Colon (tissue), 2 donors: ENCODE data around the gene ESCO1.

ENCODE experiments used
- FAIRE-seq: peaks from 2 replicates; lab custom pipeline; 2012; peaks lifted over from hg19 to GRCh38; lab: Jason Lieb, UNC
- donor health status: control.
- donor health status: control.

ESCO1 gene

DNA sequence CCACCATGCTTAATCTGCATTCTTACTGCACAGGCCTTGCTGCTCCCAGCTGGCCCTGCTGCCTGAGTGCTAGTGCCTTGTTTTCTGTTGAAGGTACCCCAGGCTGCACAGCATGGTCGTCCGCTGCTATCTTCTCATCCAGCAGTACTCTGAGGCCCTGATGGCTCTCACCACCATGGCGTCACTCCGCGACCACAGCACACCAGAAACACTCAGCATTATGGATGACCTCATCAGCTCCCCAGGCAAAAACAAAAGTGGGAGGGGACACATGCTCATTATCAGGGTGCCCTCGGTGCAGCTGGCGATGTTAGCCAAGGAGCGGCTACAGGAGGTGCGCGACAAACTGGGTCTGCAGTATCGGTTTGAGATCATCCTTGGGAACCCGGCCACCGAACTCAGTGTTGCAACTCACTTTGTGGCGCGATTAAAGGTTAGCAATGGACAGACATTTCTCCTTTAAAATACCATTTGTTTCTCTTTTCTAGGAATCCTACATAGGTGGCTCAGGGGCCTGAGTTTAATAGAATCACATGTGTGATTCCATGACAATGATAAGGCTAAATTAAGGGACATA is 110.5 kb downstream of the ESCO1 start:
- FAIRE-seq, result no peak

- no peak for FAIRE-seq
Measured at GRCh38 chr18:21489119-21489750, 111.3 kb downstream of the ESCO1 start.

DNA sequence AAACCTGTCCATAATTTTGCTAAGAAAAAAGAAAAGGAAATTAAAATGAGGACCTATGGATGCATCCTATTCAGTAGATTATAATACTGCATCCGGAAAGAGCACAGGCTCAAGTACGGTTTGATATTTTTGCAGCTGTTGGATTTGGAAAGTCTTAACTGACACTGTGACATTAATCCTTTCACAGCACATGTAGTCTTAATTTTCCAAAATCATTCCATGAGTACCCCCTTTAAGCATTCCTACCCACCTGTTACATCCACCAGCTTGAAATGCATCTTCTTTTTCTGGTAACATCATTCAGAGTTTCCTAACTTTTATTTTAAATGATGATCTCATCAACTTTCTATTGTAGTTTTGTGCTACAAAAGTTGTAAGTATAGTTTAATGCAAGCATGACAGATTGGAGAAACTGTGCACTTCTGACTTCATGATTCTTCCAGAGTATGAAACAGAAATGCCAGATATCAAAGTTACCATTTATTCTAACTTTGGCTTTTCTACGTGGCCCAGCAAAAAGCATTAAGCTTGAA is 113.5 kb downstream of the ESCO1 start:
- no peak for FAIRE-seq

DNA sequence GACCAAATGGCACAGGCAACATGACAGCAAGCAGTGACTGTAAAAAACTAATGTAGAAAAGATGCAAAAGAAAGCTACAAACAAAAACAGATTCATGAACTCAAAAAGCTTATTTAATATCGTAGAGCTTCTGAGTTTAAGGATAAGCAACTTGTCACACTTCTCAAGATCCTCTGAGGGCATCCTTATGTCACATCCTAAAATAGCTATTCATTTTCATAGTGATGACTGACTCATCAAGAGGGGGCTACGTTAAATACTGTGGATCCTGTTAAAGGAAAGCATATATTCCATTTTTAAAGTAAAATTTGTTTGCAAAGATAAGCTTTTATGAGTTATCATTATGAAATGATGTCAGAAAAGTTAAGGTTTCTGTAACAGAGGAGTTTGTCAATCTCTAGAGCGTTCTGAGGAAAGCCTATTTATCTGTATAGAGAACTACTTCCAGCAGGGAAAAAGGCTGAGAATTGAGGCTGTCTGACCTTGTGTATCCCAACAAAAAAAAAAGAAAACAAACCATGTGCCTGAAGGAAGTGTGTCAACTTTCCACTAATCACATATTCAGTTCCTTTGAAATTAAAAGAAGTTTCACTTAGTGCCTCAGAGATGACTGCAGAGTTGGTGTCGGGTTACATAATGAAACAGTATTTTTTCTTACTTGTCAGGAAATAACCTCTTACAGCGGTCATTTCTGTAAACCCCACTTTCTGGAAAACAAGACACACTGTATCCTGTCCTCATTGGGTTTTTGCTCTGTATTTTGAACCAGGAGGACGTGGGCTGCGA is 115.5 kb downstream of the ESCO1 start:
- FAIRE-seq, result no peak

DNA sequence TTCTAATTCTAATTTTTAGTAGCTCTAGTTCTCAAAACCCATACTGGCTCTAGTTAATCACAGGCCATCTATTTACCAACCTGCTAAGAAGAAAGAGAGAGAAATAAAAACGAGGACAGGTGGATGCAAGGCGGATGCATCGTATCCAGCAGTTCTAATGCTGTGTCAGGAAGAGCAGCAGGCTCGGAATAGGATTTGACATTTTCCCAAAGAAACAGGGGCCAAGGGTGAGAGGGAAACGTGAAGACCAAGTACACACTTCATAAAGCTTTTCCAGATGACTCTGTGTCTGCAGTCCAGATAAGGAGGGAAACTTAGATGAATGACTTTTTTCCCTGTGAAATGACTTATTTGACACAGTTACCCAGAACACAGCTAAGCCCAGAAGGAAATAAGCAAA is 117.5 kb downstream of the ESCO1 start:
- no peak for FAIRE-seq

- FAIRE-seq, result no peak
Measured at GRCh38 chr18:21481739-21482138, 118.8 kb downstream of the ESCO1 start.

DNA sequence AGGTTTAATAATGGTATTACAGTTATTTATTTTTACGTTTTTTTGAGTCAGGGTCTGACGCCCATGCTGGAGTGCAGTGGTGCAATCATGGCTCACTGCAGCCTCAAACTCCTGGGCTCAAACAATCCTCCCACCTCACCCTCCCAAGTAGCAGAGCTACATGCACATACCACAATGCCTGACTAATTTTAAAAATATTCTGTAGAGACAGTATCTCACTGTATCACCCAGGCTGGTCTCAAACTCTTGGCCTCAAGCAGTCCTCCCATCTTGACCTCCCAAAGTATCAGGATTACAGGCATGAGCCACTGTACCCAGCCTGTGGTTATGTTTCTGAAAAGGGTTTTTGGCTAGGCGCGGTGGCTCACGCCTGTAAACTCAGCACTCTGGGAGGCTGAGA is 120.8 kb downstream of the ESCO1 start:
- FAIRE-seq, result no peak
